T-cell (primary cell): ENCODE measurements around the gene PIGH. TPM values are rescaled to one million over a fixed set of nuclear protein-coding genes. Genes with fewer than 3 reads are reported as not detected.

ENCODE experiments used
- ATAC-seq, 4 experiments: fragments of 200-7000 bp in 3 of 4; fragments of 150-1000 bp in 1 of 4; cut with Tn5 transposase; replicated peaks in 1 of 4; 1 replicate in 3 of 4; 2 replicates in 1 of 4; pipeline ENCODE4 v1.10.0; 2021; ENCODE audit warnings: moderate library complexity in 3 of 4, mild to moderate bottlenecking in 2 of 4, moderate number of reproducible peaks in 1 of 4
- CTCF ChIA-PET, 2 donors: fragments of 300-600 bp; sonication (Branson Sonifier 250); formaldehyde crosslinking; loops; one replicate each; lab custom pipeline; 2022; ENCODE audit warnings: antibody characterized with exemption in 2 of 2; lab: Charles Lee
- POLR2A ChIA-PET, 2 donors: fragments of 300-600 bp; sonication (Branson Sonifier 250); formaldehyde crosslinking; loops; one replicate each; lab custom pipeline; 2022; ENCODE audit warnings: antibody characterized with exemption in 2 of 2; lab: Charles Lee
- DNase-seq, 35 experiments: peaks; one replicate each; pipeline versions ENCODE4 v3.0.0 to v3.0.0-alpha.2; 2013 to 2023
- H3K27ac ChIP-seq: one replicate; pipeline ENCODE4 v1.5.1; 2013; ENCODE audit warnings: low read length
- H3K27me3 ChIP-seq, 2 experiments: replicated peaks in 1 of 2; 1 replicate in 1 of 2; 2 replicates in 1 of 2; pipeline versions ENCODE4 v1.6.1 to v1.7.0; 2013; ENCODE audit warnings: low read length in 1 of 2, mixed read lengths in 1 of 2; ENCODE audit not compliant: control insufficient read depth in 2 of 2, insufficient read depth in 2 of 2; ENCODE audit errors: extremely low read depth in 1 of 2
- H3K36me3 ChIP-seq, 2 donors: 1 replicate in 1 of 2; 2 replicates in 1 of 2; pipeline versions ENCODE4 v1.6.1 to v1.7.0; 2013; ENCODE audit warnings: low read length in 1 of 2; ENCODE audit not compliant: control insufficient read depth in 2 of 2, insufficient read depth in 1 of 2; ENCODE audit errors: extremely low read depth in 1 of 2
- H3K4me1 ChIP-seq, 2 experiments: 1 replicate in 1 of 2; 2 replicates in 1 of 2; pipeline versions ENCODE4 v1.6.1 to v1.7.0; 2013; ENCODE audit warnings: low read length in 2 of 2, mixed read lengths in 1 of 2; ENCODE audit not compliant: insufficient read depth in 2 of 2, control insufficient read depth in 1 of 2; ENCODE audit errors: extremely low read depth in 1 of 2
- H3K4me3 ChIP-seq, 2 donors: 1 replicate in 1 of 2; 2 replicates in 1 of 2; pipeline versions ENCODE4 v1.5.1 to v1.7.0; 2013; ENCODE audit warnings: mild to moderate bottlenecking in 2 of 2, low read length in 1 of 2, moderate library complexity in 1 of 2; ENCODE audit not compliant: control insufficient read depth in 1 of 2; ENCODE audit errors: extremely low read depth in 1 of 2
- H3K9me3 ChIP-seq: 2 replicates; pipeline ENCODE4 v1.7.0; 2013
- H3K27ac Mint-ChIP-seq, 2 donors: one replicate each; pipeline ENCODE4 v1.8.0; 2020 to 2021; ENCODE audit warnings: mild to moderate bottlenecking in 2 of 2, mixed read lengths in 2 of 2
- H3K27me3 Mint-ChIP-seq, 2 donors: one replicate each; pipeline ENCODE4 v1.8.0; 2021 to 2022; ENCODE audit warnings: mixed read lengths in 2 of 2
- H3K36me3 Mint-ChIP-seq: one replicate; pipeline ENCODE4 v1.8.0; 2021; ENCODE audit warnings: mixed read lengths
- H3K4me1 Mint-ChIP-seq, 3 donors: one replicate each; pipeline ENCODE4 v1.8.0; 2020 to 2022; ENCODE audit warnings: mixed read lengths in 3 of 3, mild to moderate bottlenecking in 1 of 3
- H3K4me3 Mint-ChIP-seq, 3 donors: one replicate each; pipeline ENCODE4 v1.8.0; 2020 to 2022; ENCODE audit warnings: mild to moderate bottlenecking in 3 of 3, mixed read lengths in 3 of 3, moderate library complexity in 3 of 3
- H3K9me3 Mint-ChIP-seq, 3 donors: one replicate each; pipeline ENCODE4 v1.8.0; 2020 to 2022; ENCODE audit warnings: mixed read lengths in 3 of 3
- WGBS: methylation state at CpG from one replicate; pipeline ENCODE4 v1.1.5; 2013; ENCODE audit warnings: missing lambda C conversion rate; ENCODE audit not compliant: insufficient coverage; 5-methylcytosine and 5-hydroxymethylcytosine counted together
- total RNA-seq, 35 experiments: library from RNA in 6 of 35; stranded (reverse) in 6 of 35; fragments of 120-200 nt in 1 of 35; gene quantifications; one replicate each; pipeline versions ENCODE4 v1.2.1 to v1.2.4 and lab custom pipeline; 2013 to 2026

Gene PIGH
- total RNA-seq, 5 donors from 2014 or later (not counting 1 experiment from before 2014, with no cell fraction given): 28.7 to 46.8 (median 35.1) TPM

DNA sequence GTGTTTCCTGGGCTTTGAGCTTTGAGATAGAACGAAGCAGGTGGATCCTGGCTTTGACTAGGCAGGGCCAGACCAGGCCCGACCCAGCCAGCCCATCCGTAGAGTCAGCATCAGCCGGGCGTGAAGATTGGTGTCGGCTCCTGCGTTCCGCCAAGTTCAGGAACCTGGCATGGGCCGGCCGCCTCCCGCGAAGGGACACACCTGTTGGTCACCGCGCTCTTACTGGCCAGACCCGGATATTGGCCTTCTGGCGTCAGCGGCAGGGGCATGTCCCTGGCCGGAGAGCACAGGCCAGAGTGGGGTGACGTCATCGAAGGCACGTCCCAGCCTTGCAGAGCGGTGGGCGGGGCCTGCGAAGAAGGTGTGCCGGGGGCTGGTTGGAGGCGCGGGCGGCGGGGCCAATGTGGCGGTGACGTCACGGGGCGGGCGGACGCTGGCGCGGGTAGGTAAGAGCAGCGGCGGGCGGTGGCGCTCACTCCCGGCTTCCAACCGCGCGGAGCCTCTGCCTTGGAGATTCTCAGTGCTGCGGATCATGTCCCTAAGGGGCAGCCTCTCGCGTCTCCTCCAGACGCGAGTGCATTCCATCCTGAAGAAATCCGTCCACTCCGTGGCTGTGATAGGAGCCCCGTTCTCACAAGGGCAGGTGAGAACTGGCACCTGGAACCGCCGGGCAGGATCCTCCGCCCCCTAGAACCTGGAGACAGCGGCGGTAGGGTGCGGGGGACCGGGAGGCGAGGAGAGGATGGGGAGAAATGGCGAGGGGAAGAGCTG is 19.6 kb upstream of the PIGH start, which contains the start of gene ARG2:
Gene ARG2, plus strand, starts transcription at position 475 of the 771 bp plus-strand sequence. Its CDS starts 58 bp downstream, at position 533.
- under 1% methylated on average over 60 of the region's 62 CpGs for WGBS
- Mint-ChIP-seq H3K27ac (peak within 1 kb of the TSS; percentile 80 to 87), H3K4me3 (peak within 1 kb of the TSS; percentile 83 to 89 (median 85)), H3K4me1 (peaks cover 35 to 38% (median 36%) of the 10 kb centered on the region in 3 donors), H3K9me3 (no peaks in the 10 kb centered on the region), H3K36me3 (peaks cover 3% of the 10 kb centered on the region), H3K27me3 (peaks cover 0 to 2% of the 10 kb centered on the region in 2 donors)
- ChIA-PET POLR2A (interaction anchor here (0.5 to 1.7 kb wide), 8 partner anchors 8 to 1450 kb away, joined by 3 to 9 read pairs (median 3); partner anchors contain the start of gene PIGH (in 2 of the 2)), CTCF (interaction anchor here (0.5 to 2.2 kb wide), 23 partner anchors 7 to 260 kb away, joined by 3 to 44 read pairs (median 4); partner anchors contain the start of genes PIGH (in 2 of the 2), ATP6V1D (in 1 of the 2), EIF2S1 (in 1 of the 2) and RDH11 (in 1 of the 2))
- Histone ChIP-seq H3K4me1 (peaks cover 19 to 27% of the 10 kb centered on the region in 2 experiments), H3K36me3 (no peaks in the 10 kb centered on the region), H3K27me3 (peaks cover 2 to 11% of the 10 kb centered on the region in 2 experiments), H3K9me3 (no peaks in the 10 kb centered on the region), H3K27ac (peak within 1 kb of the TSS; percentile 92), H3K4me3 (peak within 1 kb of the TSS; percentile 79 to 92)
- DNase-seq (peak; percentile 88 to 99 (median 96)), ATAC-seq (peak; percentile 91 to 98 (median 98))

DNA sequence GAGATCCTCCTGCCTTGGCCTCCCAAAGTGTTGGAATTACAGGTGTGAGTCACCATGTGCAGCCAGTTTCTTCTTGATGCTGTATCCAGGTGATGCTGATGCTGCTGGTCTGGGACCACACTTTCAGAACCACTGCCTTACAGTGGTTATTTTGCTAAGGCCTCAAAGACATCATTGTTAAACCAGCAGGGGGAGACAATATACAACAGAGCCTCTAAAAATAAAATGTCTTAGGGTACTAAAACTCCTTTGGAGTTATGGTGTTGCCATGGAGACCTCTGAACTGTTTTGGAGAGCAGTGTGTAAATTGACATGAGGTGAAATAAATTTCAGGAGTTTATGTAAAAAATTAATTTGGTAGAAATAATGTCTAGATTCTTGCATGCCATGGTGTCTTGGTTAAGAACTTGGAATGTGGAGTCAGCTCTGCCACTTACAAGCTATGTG is 18.6 kb upstream of the PIGH start:
- Histone ChIP-seq H3K27ac (peak overlapping the region; percentile 92), H3K27me3 (peaks cover 2 to 11% of the 10 kb centered on the region in 2 experiments), H3K36me3 (no peaks in the 10 kb centered on the region), H3K9me3 (no peaks in the 10 kb centered on the region), H3K4me3 (no peak overlapping the region), H3K4me1 (peaks cover 18 to 27% of the 10 kb centered on the region in 2 experiments)
- peak in 25 of 35 experiments; percentile 1 to 83 (median 20) for DNase-seq
- Mint-ChIP-seq H3K4me1 (peaks cover 35 to 38% (median 36%) of the 10 kb centered on the region in 3 donors), H3K9me3 (no peaks in the 10 kb centered on the region), H3K27ac (peak overlapping the region; percentile 78 to 87), H3K36me3 (no peaks in the 10 kb centered on the region), H3K4me3 (peak overlapping the region; percentile 83 to 89 (median 85)), H3K27me3 (no peaks in the 10 kb centered on the region)
- peak; percentile 11 to 48 (median 22) for ATAC-seq
- ChIA-PET CTCF (interaction anchor here (0.6 to 2.2 kb wide), 21 partner anchors 8 to 259 kb away, joined by 3 to 44 read pairs (median 4); partner anchors contain the start of genes PIGH (in 2 of the 2), ATP6V1D (in 1 of the 2), EIF2S1 (in 1 of the 2) and RDH11 (in 1 of the 2)), POLR2A (interaction anchor here (0.6 to 1.4 kb wide), 6 partner anchors 19 to 1449 kb away, joined by 3 to 9 read pairs (median 4); partner anchors contain the start of gene PIGH (in 2 of the 2))

DNA sequence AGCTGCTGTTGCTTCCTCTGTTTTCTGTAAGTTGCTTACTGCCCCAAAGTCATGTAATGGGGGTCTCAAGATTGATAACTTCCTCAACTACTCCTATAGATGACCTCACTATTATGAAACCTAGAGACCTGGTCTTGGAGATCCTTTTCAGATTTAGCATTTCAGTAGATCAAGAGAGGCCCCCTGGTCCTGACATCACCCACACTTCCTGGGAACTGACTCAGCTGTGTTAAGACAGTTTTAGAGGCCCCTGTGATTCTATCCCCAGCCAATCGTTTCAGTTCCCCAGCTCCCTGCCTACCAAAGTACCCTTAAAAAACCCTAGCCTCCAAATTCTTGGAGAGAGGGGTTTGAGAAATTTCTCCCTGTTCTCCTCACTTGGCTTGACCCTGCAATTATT is 10.4 kb upstream of the PIGH start:
- no peak overlapping the region for H3K27ac ChIP-seq
- Mint-ChIP-seq H3K4me1 (no peaks in the 10 kb centered on the region), H3K27me3 (peaks cover 3 to 13% of the 10 kb centered on the region in 2 donors), H3K36me3 (no peaks in the 10 kb centered on the region), H3K27ac (no peak overlapping the region), H3K4me3 (no peak overlapping the region), H3K9me3 (no peaks in the 10 kb centered on the region)
- no peaks in the 10 kb centered on the region for H3K36me3 ChIP-seq
- POLR2A ChIA-PET: no interaction called here
- H3K27me3 ChIP-seq: peaks cover 0 to 8% of the 10 kb centered on the region in 2 experiments
- DNase-seq (no peak), ATAC-seq (no peak)
- H3K9me3 ChIP-seq: no peaks in the 10 kb centered on the region
- no peak overlapping the region for H3K4me3 ChIP-seq
- no peaks in the 10 kb centered on the region for H3K4me1 ChIP-seq
- WGBS: no CpG with 5 or more reads among the region's 1 CpG
- CTCF ChIA-PET: interaction anchor here in 1 of 2 donors (1.2 kb wide), 1 partner anchor 9 kb away, joined by 5 read pairs; the partner anchor contains the start of gene ARG2

DNA sequence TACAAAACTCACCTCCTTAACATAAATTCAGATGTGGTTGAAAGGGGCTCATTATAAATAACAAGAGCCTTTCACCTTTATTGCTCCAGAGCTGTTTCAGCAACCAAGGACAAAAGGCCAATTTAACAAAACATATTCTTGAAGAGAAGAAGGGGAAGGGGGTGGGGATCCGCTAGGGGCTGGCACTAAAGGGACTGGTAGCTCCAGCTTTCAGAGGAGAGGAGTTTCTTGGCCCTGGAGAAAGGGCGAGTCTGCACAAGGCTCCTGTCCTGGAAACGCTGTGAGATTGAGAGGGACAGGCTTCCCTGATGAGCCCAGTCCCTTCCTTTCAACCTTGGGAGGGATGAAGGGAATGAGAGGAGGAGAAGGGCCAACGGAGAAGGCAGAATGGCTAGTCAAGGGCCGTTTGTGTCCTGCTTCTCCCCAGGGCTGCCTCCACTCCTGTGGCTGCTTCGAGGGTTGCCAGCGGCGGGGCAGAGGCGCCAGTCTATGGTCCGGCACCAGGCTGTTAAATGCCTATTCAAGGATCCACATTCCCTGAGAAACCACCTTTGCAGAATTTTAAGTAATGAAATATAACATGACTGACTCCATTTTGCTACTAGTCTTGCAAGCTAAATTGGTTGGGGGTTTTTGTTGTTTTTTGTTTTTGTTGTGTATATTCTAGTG is 9.7 kb upstream of the PIGH start:
- WGBS: 78% methylated on average over 6 of the region's 10 CpGs
- Mint-ChIP-seq H3K36me3 (no peaks in the 10 kb centered on the region), H3K9me3 (no peaks in the 10 kb centered on the region), H3K27ac (no peak overlapping the region), H3K4me3 (no peak overlapping the region), H3K4me1 (no peaks in the 10 kb centered on the region), H3K27me3 (peaks cover 3 to 13% of the 10 kb centered on the region in 2 donors)
- ChIA-PET POLR2A (no interaction called here), CTCF (interaction anchor here in 1 of 2 donors (0.6 kb wide), 1 partner anchor 38 kb away, joined by 3 read pairs; no protein-coding TSS in a partner anchor)
- ATAC-seq (no peak), DNase-seq (no peak)
- no peaks in the 10 kb centered on the region for H3K4me1 ChIP-seq
- peaks cover 0 to 8% of the 10 kb centered on the region in 2 experiments for H3K27me3 ChIP-seq
- no peaks in the 10 kb centered on the region for H3K9me3 ChIP-seq
- H3K36me3 ChIP-seq: no peaks in the 10 kb centered on the region
- H3K27ac ChIP-seq: no peak overlapping the region
- no peak overlapping the region for H3K4me3 ChIP-seq

DNA sequence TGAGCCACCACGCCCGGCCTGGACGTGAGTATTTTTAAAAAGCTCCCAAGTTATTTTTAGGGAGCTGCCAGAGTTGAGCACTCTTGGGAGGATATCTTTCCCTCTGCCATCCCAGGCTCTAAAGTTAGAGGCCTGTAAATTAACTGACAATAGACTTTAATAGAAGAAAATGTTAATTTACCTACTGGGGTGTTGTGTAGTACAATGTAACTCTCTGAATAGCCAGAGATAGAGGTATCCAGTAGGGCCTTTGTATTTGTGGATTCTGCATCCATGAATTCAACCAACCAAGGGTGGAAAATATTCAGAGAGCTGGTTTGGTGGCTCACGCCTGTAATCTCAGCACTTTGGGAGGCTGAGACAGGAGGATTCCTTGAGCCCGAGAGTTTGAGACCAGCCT is 7.6 kb upstream of the PIGH start:
- H3K4me3 Mint-ChIP-seq: no peak overlapping the region

More for the DNA sequence above, 7.6 kb upstream of the PIGH start:
- Histone ChIP-seq H3K9me3 (no peaks in the 10 kb centered on the region), H3K27ac (no peak overlapping the region), H3K36me3 (no peaks in the 10 kb centered on the region), H3K4me3 (no peak overlapping the region), H3K27me3 (peaks cover 0 to 8% of the 10 kb centered on the region in 2 experiments), H3K4me1 (no peaks in the 10 kb centered on the region)
- Mint-ChIP-seq H3K4me1 (peaks cover 0 to 2% (median 0%) of the 10 kb centered on the region in 3 donors), H3K36me3 (no peaks in the 10 kb centered on the region), H3K27me3 (peaks cover 3 to 10% of the 10 kb centered on the region in 2 donors), H3K27ac (no peak overlapping the region), H3K9me3 (no peaks in the 10 kb centered on the region)
- ATAC-seq (no peak), DNase-seq (no peak)
- ChIA-PET POLR2A (no interaction called here), CTCF (no interaction called here)
- 100% methylated on average over 2 of the region's 5 CpGs for WGBS
